Common myeloid progenitor, CD34-positive (primary cell): ENCODE results near the gene BCL11A.

ENCODE experiments used
- CTCF ChIA-PET: fragments of 350-600 bp; sonication (Branson Sonifier 250); formaldehyde crosslinking; loops from one replicate; lab custom pipeline; 2021; ENCODE audit warnings: antibody characterized with exemption; lab: Charles Lee
- POLR2A ChIA-PET: fragments of 350-600 bp; sonication (Branson Sonifier 250); formaldehyde crosslinking; loops from one replicate; lab custom pipeline; 2021; ENCODE audit warnings: antibody characterized with exemption; lab: Charles Lee
- DNase-seq, 3 donors: peaks; one replicate each; pipeline versions ENCODE4 v3.0.0 to v3.0.0-alpha.2; 2013
- H3K27ac ChIP-seq, 2 experiments: 1 replicate in 1 of 2; 2 replicates in 1 of 2; pipeline ENCODE4 v1.7.0; 2013; ENCODE audit warnings: inconsistent platforms in 2 of 2, low read length in 2 of 2, mild to moderate bottlenecking in 2 of 2, low read depth in 1 of 2, moderate library complexity in 1 of 2; ENCODE audit not compliant: severe bottlenecking in 2 of 2, insufficient read depth in 1 of 2, poor library complexity in 1 of 2
- H3K27me3 ChIP-seq, 5 experiments: replicated peaks in 2 of 5; 1 replicate in 3 of 5; 2 replicates in 2 of 5; pipeline versions ENCODE4 v1.6.1 to v1.7.0; 2013; ENCODE audit warnings: low read length in 4 of 5, mild to moderate bottlenecking in 2 of 5, moderate library complexity in 2 of 5, inconsistent platforms in 1 of 5; ENCODE audit not compliant: insufficient read depth in 5 of 5, control insufficient read depth in 4 of 5
- H3K36me3 ChIP-seq, 4 experiments: 1 replicate in 2 of 4; 2 replicates in 2 of 4; pipeline versions ENCODE4 v1.6.1 to v1.7.0; 2013; ENCODE audit warnings: low read length in 3 of 4, control low read depth in 1 of 4, mild to moderate bottlenecking in 1 of 4; ENCODE audit not compliant: control insufficient read depth in 4 of 4, insufficient read depth in 4 of 4
- H3K4me1 ChIP-seq, 4 experiments: 1 replicate in 3 of 4; 2 replicates in 1 of 4; pipeline versions ENCODE4 v1.6.1 to v1.7.1; 2013; ENCODE audit warnings: low read length in 3 of 4, mild to moderate bottlenecking in 3 of 4, control low read depth in 1 of 4, inconsistent platforms in 1 of 4, moderate library complexity in 1 of 4; ENCODE audit not compliant: control insufficient read depth in 4 of 4, insufficient read depth in 4 of 4; ENCODE audit errors: control extremely low read depth in 1 of 4
- H3K4me3 ChIP-seq, 7 experiments: 1 replicate in 4 of 7; 2 replicates in 3 of 7; pipeline versions ENCODE4 v1.5.1 to v1.7.0; 2013; ENCODE audit warnings: mild to moderate bottlenecking in 7 of 7, low read length in 6 of 7, moderate library complexity in 6 of 7, inconsistent platforms in 2 of 7, low read depth in 2 of 7, control low read depth in 1 of 7; ENCODE audit not compliant: insufficient read depth in 4 of 7, control insufficient read depth in 1 of 7; ENCODE audit errors: extremely low read depth in 1 of 7
- H3K9me3 ChIP-seq, 5 experiments: 1 replicate in 4 of 5; 2 replicates in 1 of 5; pipeline versions ENCODE4 v1.6.1 to v1.7.1; 2013; ENCODE audit warnings: low read length in 4 of 5, mild to moderate bottlenecking in 2 of 5, inconsistent platforms in 1 of 5, low read depth in 1 of 5, moderate library complexity in 1 of 5; ENCODE audit not compliant: control insufficient read depth in 4 of 5, insufficient read depth in 2 of 5; ENCODE audit errors: control extremely low read depth in 1 of 5
- WGBS: methylation state at CpG from one replicate; pipeline ENCODE4 v1.1.5; 2013; ENCODE audit not compliant: insufficient coverage; 5-methylcytosine and 5-hydroxymethylcytosine counted together

The BCL11A gene

DNA sequence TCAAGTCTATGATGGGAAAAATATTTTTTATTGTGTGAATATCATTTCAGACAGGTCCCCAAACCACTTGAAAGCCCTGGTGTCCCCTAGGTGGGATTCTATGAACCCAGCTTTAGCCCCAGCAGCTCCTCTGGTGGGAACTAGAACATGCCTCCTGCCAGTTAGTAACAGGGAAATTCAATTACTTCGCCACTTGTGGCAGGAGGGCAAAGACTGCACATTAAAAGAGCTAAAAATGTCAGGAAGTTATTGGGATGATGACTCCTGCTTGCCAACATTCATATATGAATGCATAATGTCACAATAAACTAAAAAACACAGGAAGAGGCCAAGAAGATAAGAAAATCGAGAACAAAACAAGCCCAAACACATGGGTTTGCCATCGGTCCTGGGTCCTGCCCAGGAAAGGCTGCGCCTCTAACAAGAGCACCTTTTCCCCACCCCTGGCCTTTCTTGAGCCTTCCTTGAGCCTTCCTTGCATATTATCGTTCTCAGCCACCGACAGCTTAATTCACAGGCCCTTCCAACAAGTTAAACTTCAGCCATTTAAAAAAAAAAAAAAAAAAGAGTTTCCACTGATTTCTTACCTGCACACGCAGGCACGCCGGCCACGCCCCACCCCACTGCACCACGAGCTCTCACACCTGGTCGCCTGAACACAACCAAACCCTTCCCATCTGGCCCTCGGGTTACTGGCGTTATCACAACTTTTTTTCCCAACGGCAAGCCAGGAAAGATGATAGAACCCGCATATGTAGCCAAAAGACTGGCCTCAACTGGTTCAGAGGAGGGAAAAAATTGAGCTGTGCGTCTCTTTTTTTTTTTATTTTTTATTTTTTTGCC, 23.4 kb downstream of the BCL11A start:
- peaks cover 28 to 94% (median 75%) of the 10 kb centered on the region in 4 experiments for H3K4me1 ChIP-seq
- no peak for DNase-seq

DNA sequence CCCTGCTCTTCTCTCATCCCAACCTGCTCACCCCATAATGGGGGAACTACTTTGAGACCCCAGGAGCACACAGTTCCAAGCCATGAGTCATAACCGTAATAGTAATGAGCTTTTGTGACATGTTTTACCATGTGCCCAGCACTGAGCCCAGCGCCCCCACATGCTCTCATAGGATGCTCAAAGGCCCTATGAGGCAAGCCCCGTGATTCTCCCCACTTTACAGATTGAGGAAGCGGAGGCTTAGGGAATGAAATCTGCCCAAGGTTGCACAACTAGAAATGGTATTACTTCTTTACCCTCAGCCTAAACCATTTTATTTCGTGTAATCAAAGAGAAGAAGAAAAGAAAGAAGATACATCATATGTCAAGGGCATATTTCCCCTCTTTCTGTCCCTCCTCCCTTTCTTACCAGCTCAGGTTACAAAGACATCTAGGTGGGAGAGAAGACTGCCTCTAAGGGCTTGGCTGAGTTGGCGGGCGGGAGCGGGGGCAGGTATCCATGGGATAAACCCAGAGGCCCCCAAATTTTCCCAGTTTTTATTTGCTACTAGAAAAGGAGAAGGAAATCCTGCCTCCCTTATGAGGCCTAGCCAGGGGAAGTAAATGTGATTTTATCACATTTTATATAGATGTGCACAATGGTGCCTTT, 24.2 kb downstream of the BCL11A start:
- H3K27me3 ChIP-seq = no peaks in the 10 kb centered on the region
- H3K9me3 ChIP-seq = no peaks in the 10 kb centered on the region
- ChIA-PET CTCF (interaction anchor here (0.8 to 5.0 kb wide), 5 partner anchors 10 to 34 kb away, joined by 3 to 35 read pairs (median 8); no protein-coding TSS in a partner anchor), POLR2A (no interaction called here)
- DNase-seq = no peak
- H3K27ac ChIP-seq = peak overlapping the region in 1 of 2 experiments; percentile 56
- H3K4me1 ChIP-seq = peaks cover 23 to 89% (median 70%) of the 10 kb centered on the region in 4 experiments
- 93% methylated on average over 3 of the region's 8 CpGs for WGBS
- H3K4me3 ChIP-seq = peak overlapping the region in 2 of 7 experiments; percentile 8 to 34
- H3K36me3 ChIP-seq = peaks cover 2 to 57% (median 22%) of the 10 kb centered on the region in 4 experiments

More for the DNA sequence above, 23.4 kb downstream of the BCL11A start:
- ChIA-PET CTCF (interaction anchor here (1.1 to 5.0 kb wide), 5 partner anchors 13 to 33 kb away, joined by 3 to 35 read pairs (median 8); no protein-coding TSS in a partner anchor), POLR2A (interaction anchor here (0.7 to 1.1 kb wide), 2 partner anchors 9 to 12 kb away, joined by 3 to 4 read pairs; no protein-coding TSS in a partner anchor)
- 43% methylated on average over 7 of the region's 17 CpGs for WGBS
- Histone ChIP-seq H3K36me3 (peaks cover 2 to 50% (median 21%) of the 10 kb centered on the region in 4 experiments), H3K4me3 (peak overlapping the region in 3 of 7 experiments; percentile 33 to 69 (median 35)), H3K9me3 (no peaks in the 10 kb centered on the region), H3K27ac (peak overlapping the region in 1 of 2 experiments; percentile 56), H3K27me3 (no peaks in the 10 kb centered on the region)

DNA sequence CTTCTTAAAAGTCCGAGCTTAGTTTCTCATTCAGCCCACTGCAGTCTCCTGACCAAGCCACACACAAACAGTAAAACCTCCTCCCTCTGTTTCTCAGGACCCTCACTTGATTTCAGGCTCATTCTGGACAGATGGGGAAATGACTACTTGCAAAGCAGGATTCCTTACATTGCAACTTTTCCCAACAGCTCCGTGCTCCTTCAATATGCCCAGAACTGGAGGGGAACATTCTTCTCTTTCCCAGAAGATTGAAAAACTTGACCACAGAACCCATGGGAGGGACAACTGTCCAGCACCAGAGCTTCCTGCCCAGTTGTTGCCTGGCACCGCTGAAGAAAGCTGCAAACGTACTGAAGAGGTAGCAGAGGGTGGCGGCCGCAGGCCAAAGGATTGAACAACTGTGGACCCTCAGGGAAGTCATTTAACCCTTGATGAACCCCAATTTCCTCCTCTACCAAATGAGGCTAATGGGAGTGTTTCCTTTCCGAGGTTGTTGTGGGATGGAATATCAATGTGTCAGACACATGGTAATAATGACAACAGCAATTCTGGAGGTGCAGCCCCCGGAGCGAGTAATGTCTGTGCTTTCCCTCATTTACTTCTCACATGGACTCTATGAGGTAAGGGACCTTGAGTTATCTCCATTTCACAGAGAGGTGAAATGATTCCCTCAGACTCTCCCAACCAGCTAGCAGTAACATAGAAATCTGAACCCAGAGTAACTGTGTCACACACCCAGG, 25.0 kb downstream of the BCL11A start:
- CTCF ChIA-PET = interaction anchor here (0.7 to 5.0 kb wide), 8 partner anchors 11 to 89 kb away, joined by 3 to 35 read pairs (median 6); no protein-coding TSS in a partner anchor
- H3K36me3 ChIP-seq = peaks cover 2 to 61% (median 19%) of the 10 kb centered on the region in 4 experiments
- 81% methylated on average over 6 of the region's 9 CpGs for WGBS
- H3K4me3 ChIP-seq = no peak overlapping the region
- H3K27ac ChIP-seq = peak overlapping the region in 1 of 2 experiments; percentile 35
- DNase-seq = no peak
- H3K9me3 ChIP-seq = no peaks in the 10 kb centered on the region
- H3K4me1 ChIP-seq = peaks cover 27 to 81% (median 63%) of the 10 kb centered on the region in 4 experiments
- POLR2A ChIA-PET = no interaction called here
- no peaks in the 10 kb centered on the region for H3K27me3 ChIP-seq

DNA sequence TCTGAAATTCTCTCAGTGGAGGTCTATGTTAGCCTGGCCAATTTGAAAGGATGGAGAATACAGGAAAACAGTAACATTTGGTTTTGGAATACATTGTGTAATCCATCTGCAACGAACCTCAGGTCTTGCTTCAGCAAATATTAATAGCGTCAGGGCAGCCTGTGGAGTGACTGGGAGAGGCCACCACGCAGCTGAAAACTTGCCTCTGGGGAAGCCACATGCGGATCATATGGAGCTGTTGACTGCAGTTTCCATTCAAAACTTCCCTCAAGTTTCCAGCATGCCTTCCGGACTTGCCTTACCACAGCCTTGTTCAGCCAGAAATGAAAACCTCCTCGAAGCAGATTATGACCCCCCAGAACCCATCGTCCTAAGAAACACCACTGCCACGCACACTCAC, 25.7 kb downstream of the BCL11A start:
- Histone ChIP-seq H3K27me3 (no peaks in the 10 kb centered on the region), H3K36me3 (peaks cover 3 to 67% (median 20%) of the 10 kb centered on the region in 4 experiments), H3K4me1 (peaks cover 21 to 75% (median 59%) of the 10 kb centered on the region in 4 experiments), H3K27ac (no peak overlapping the region), H3K4me3 (no peak overlapping the region), H3K9me3 (no peaks in the 10 kb centered on the region)
- CTCF ChIA-PET = interaction anchor here (0.7 to 5.0 kb wide), 8 partner anchors 11 to 526 kb away, joined by 3 to 35 read pairs (median 4); no protein-coding TSS in a partner anchor
- WGBS = 82% methylated on average over 6 of the region's 8 CpGs
- POLR2A ChIA-PET = no interaction called here
- no peak for DNase-seq

DNA sequence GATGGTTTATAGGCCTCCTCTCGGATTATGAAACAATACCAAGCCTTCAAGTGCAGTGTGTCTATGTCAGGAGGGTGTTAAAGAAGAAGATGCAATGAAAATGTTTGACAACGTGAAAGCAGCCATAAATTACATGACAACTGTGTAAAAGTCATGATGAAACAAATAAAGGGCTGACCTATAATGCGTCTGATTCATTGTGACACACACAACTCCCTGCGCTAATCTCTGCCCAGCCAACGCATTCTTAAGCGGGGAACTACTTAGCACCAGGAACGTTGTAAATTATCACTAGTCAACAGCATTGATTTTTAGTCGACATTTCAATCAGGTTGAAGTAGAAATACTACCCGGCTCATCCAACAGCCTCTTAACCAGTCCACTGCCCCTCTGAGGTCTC, 26.8 kb downstream of the BCL11A start:
- POLR2A ChIA-PET = no interaction called here
- no peak for DNase-seq
- H3K4me1 ChIP-seq = peaks cover 20 to 66% (median 50%) of the 10 kb centered on the region in 4 experiments
- H3K4me3 ChIP-seq = no peak overlapping the region
- no peaks in the 10 kb centered on the region for H3K27me3 ChIP-seq
- H3K36me3 ChIP-seq = peaks cover 8 to 76% (median 25%) of the 10 kb centered on the region in 4 experiments
- no peaks in the 10 kb centered on the region for H3K9me3 ChIP-seq
- 75% methylated on average over 9 of the region's 9 CpGs for WGBS
- CTCF ChIA-PET = interaction anchor here (1.3 to 5.0 kb wide), 5 partner anchors 10 to 525 kb away, joined by 3 to 35 read pairs (median 7); no protein-coding TSS in a partner anchor
- no peak overlapping the region for H3K27ac ChIP-seq

DNA sequence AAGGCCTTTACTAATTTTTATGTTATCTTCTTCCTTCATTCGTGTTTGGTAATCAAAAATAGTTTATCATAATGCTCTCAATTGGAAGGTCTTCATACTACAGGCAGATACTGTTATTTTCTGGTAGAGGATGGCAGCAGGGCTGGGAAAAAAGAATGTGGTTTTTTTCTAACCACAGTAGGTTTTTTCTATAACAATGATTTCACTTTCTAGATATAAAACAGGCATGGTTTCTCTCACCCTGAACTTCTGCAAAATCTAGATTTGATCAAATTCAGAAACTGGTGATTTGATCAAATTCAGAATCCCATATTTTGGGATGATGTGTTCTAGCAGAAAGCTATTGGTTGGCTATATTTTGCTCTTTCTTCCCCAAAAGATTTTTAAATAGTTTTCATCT, 27.6 kb downstream of the BCL11A start:
- Histone ChIP-seq H3K4me3 (no peak overlapping the region), H3K27me3 (no peaks in the 10 kb centered on the region), H3K27ac (no peak overlapping the region), H3K36me3 (peaks cover 8 to 82% (median 31%) of the 10 kb centered on the region in 4 experiments), H3K9me3 (no peaks in the 10 kb centered on the region), H3K4me1 (peaks cover 16 to 63% (median 44%) of the 10 kb centered on the region in 4 experiments)
- DNase-seq = peak; percentile 26 to 77 (median 76)
- POLR2A ChIA-PET = no interaction called here
- WGBS = no CpG with 5 or more reads among the region's 1 CpG
- CTCF ChIA-PET = interaction anchor here (0.7 to 5.0 kb wide), 4 partner anchors 9 to 86 kb away, joined by 3 to 35 read pairs (median 7); no protein-coding TSS in a partner anchor
